Activated CD8-positive, alpha-beta T cell treated with anti-CD3 and anti-CD28 coated beads, Interleukin-2, amount 10 ng/mL, durations not matched to agents 7 days and 5 days (primary cell): ENCODE results near the gene OLFML3. TPM values are rescaled to one million over a fixed set of nuclear protein-coding genes. Genes with fewer than 3 reads are reported as not detected.

ENCODE experiments used
- ATAC-seq: fragments of 150-1000 bp; cut with Tn5 transposase; one replicate; pipeline ENCODE4 v1.10.0; 2021; ENCODE audit warnings: moderate library complexity
- CTCF ChIA-PET: fragments of 350-600 bp; sonication (Branson Sonifier 250); formaldehyde crosslinking; loops from one replicate; lab custom pipeline; 2021; ENCODE audit warnings: antibody characterized with exemption; lab: Charles Lee
- POLR2A ChIA-PET: fragments of 350-600 bp; sonication (Branson Sonifier 250); formaldehyde crosslinking; loops from one replicate; lab custom pipeline; 2021; ENCODE audit warnings: antibody characterized with exemption; lab: Charles Lee
- DNase-seq: peaks from one replicate; pipeline ENCODE4 v3.0.0-alpha.2; 2020
- H3K27ac Mint-ChIP-seq: one replicate; pipeline ENCODE4 v1.8.0; 2021; ENCODE audit warnings: mild to moderate bottlenecking, mixed read lengths
- H3K27me3 Mint-ChIP-seq: one replicate; pipeline ENCODE4 v1.8.0; 2021; ENCODE audit warnings: low read depth, mixed read lengths
- H3K36me3 Mint-ChIP-seq: one replicate; pipeline ENCODE4 v1.8.0; 2021; ENCODE audit warnings: low read depth, mixed read lengths
- H3K4me1 Mint-ChIP-seq: one replicate; pipeline ENCODE4 v1.8.0; 2021; ENCODE audit warnings: low read depth, mixed read lengths
- H3K4me3 Mint-ChIP-seq: one replicate; pipeline ENCODE4 v1.8.0; 2021; ENCODE audit warnings: mild to moderate bottlenecking, mixed read lengths
- H3K9me3 Mint-ChIP-seq: one replicate; pipeline ENCODE4 v1.8.0; 2022; ENCODE audit warnings: mixed read lengths; ENCODE audit not compliant: insufficient read depth
- total RNA-seq, 2 experiments: library from RNA; stranded (reverse); gene quantifications; one replicate each; pipeline ENCODE4 v1.2.3, GENCODE V29; 2021

The OLFML3 gene, protein sequence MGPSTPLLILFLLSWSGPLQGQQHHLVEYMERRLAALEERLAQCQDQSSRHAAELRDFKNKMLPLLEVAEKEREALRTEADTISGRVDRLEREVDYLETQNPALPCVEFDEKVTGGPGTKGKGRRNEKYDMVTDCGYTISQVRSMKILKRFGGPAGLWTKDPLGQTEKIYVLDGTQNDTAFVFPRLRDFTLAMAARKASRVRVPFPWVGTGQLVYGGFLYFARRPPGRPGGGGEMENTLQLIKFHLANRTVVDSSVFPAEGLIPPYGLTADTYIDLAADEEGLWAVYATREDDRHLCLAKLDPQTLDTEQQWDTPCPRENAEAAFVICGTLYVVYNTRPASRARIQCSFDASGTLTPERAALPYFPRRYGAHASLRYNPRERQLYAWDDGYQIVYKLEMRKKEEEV
- under 1 TPM; 0.42 to 0.78 TPM for total RNA-seq

DNA sequence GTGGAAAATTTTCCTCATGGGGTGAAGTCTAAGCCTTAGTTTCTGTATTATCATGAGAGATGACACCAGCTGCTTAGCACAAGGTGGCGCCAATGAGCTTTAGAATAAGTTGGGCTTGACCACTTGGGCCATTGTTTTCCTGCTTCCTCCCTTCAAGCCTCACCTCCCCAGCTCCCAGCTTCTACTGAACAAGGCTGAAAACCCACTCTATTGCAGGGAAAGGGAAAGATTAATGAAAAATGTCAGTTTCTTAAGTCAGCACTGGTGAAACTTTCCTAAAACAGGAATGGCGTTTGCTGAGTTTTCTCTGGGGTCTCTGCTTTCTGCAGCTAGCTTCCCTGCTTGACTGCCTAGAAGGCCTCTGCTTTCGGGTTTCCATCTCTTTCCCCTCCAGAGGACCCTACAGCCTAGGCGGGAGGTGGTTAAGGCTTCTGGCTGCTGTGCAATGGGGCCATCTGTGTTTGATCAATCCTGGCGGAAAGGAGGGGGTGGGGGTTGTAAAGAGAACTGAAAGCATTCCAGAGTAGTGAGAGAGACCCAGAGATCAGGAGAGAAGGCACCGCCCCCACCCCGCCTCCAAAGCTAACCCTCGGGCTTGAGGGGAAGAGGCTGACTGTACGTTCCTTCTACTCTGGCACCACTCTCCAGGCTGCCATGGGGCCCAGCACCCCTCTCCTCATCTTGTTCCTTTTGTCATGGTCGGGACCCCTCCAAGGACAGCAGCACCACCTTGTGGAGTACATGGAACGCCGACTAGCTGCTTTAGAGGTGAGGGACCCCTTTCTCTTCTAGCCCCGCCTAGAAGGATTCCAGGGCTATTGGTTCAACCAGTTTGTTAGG is at the start of gene OLFML3:
OLFML3 (plus strand) TSS at position 612 of the 840 bp plus-strand sequence; CDS start at position 655, 43 bp downstream.
- no peaks in the 10 kb centered on the region for H3K9me3 Mint-ChIP-seq
- ATAC-seq (no peak), DNase-seq (peak; percentile 76)
- peaks cover 25% of the 10 kb centered on the region for H3K36me3 Mint-ChIP-seq
- ChIA-PET POLR2A (interaction anchor here (0.6 to 1.5 kb wide), 3 partner anchors 24 to 368 kb away, joined by 4 to 7 read pairs (median 4); no protein-coding TSS in a partner anchor), CTCF (interaction anchor here (0.5 to 6.7 kb wide), 25 partner anchors 11 to 692 kb away, joined by 3 to 81 read pairs (median 4); partner anchors contain the start of genes AP4B1 and PHTF1)
- H3K4me3 Mint-ChIP-seq: no peak within 1 kb of the TSS
- peak within 1 kb of the TSS; percentile 19 for H3K27ac Mint-ChIP-seq
- peaks cover 49% of the 10 kb centered on the region for H3K4me1 Mint-ChIP-seq
- no peaks in the 10 kb centered on the region for H3K27me3 Mint-ChIP-seq

GRCh38 chr1:113929750-113930498 is 49.4 kb upstream of the OLFML3 start:
- H3K27me3 Mint-ChIP-seq: no peaks in the 10 kb centered on the region
- peak overlapping the region; percentile 95 for H3K4me3 Mint-ChIP-seq
- peaks cover 49% of the 10 kb centered on the region for H3K4me1 Mint-ChIP-seq
- DNase-seq: peak; percentile 67
- H3K36me3 Mint-ChIP-seq: peaks cover 18% of the 10 kb centered on the region
- H3K9me3 Mint-ChIP-seq: no peaks in the 10 kb centered on the region
- ATAC-seq: peak; percentile 37
- peak overlapping the region; percentile 94 for H3K27ac Mint-ChIP-seq
- CTCF ChIA-PET: interaction anchor here (1.2 to 7.4 kb wide), 19 partner anchors 10 to 118 kb away, joined by 3 to 121 read pairs (median 6); partner anchors contain the start of genes AP4B1, DCLRE1B and RSBN1
- POLR2A ChIA-PET: interaction anchor here (0.6 to 5.5 kb wide), 27 partner anchors 10 to 1311 kb away, joined by 3 to 110 read pairs (median 6); partner anchors contain the start of genes AP4B1, CSDE1, DCLRE1B and PHTF1

DNA sequence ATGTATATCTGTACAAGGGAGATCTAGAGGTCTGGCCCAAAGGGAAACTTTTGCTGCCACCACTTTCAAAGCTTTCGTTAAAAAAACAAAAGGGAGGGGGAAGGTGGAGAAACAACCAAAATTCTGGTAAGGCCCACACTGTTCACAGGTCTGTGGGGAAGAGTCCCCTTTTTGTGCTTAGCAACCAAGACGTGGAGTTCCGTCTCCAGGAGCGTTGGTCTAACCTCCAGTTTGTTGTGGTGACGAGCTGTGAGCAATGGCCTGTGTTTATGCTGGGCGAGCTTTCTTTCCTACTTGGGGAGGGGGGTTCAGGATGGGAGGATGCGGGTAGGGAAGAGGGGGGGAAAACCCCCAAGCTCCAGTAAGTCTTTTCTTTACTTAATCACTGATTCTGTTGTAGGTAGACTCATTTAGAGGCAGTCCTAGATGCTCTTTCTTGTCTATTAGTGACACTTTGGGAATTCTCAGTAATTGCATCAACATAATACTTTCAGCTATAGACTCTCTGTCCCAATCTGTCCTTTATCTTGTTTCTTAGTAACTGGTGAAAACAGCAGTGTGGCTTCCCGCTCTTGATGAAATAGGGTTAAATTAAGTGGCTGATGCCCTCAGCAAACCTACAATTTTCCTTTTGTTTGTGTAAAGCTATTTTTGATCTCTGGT is 48.6 kb upstream of the OLFML3 start:
- CTCF ChIA-PET: interaction anchor here (0.7 to 7.4 kb wide), 15 partner anchors 10 to 171 kb away, joined by 3 to 121 read pairs (median 5); partner anchors contain the start of genes AP4B1, DCLRE1B and RSBN1
- peak; percentile 81 for DNase-seq
- Mint-ChIP-seq H3K4me1 (peaks cover 56% of the 10 kb centered on the region), H3K27me3 (no peaks in the 10 kb centered on the region), H3K4me3 (peak overlapping the region; percentile 91), H3K27ac (peak overlapping the region; percentile 94), H3K36me3 (peaks cover 25% of the 10 kb centered on the region), H3K9me3 (no peaks in the 10 kb centered on the region)
- POLR2A ChIA-PET: interaction anchor here (0.6 to 5.5 kb wide), 21 partner anchors 10 to 827 kb away, joined by 3 to 110 read pairs (median 8); partner anchors contain the start of genes AP4B1, CSDE1, DCLRE1B and PHTF1
- ATAC-seq: peak; percentile 50

GRCh38 chr1:113931451-113931851 is 47.8 kb upstream of the OLFML3 start:
- ATAC-seq (no peak), DNase-seq (no peak)
- ChIA-PET CTCF (interaction anchor here (0.7 to 7.4 kb wide), 14 partner anchors 9 to 172 kb away, joined by 3 to 121 read pairs (median 4); partner anchors contain the start of genes AP4B1 and DCLRE1B), POLR2A (interaction anchor here (0.8 to 5.5 kb wide), 10 partner anchors 9 to 172 kb away, joined by 3 to 110 read pairs (median 10); partner anchors contain the start of genes AP4B1, DCLRE1B, PHTF1 and RSBN1)
- Mint-ChIP-seq H3K36me3 (peaks cover 28% of the 10 kb centered on the region), H3K27me3 (no peaks in the 10 kb centered on the region), H3K9me3 (no peaks in the 10 kb centered on the region), H3K27ac (peak overlapping the region; percentile 94), H3K4me3 (peak overlapping the region; percentile 91), H3K4me1 (peaks cover 64% of the 10 kb centered on the region)

GRCh38 chr1:113934006-113934405 is 45.3 kb upstream of the OLFML3 start:
- H3K9me3 Mint-ChIP-seq: no peaks in the 10 kb centered on the region
- CTCF ChIA-PET: interaction anchor here (0.6 to 7.4 kb wide), 4 partner anchors 16 to 118 kb away, joined by 3 to 121 read pairs (median 4); no protein-coding TSS in a partner anchor
- no peak for DNase-seq
- no peak for ATAC-seq
- H3K36me3 Mint-ChIP-seq: peaks cover 38% of the 10 kb centered on the region
- H3K4me1 Mint-ChIP-seq: peaks cover 77% of the 10 kb centered on the region
- peak overlapping the region; percentile 91 for H3K4me3 Mint-ChIP-seq
- H3K27me3 Mint-ChIP-seq: no peaks in the 10 kb centered on the region
- POLR2A ChIA-PET: interaction anchor here (0.7 to 1.3 kb wide), 3 partner anchors 12 to 122 kb away, joined by 3 to 6 read pairs (median 3); partner anchors contain the start of gene RSBN1
- peak overlapping the region; percentile 94 for H3K27ac Mint-ChIP-seq

DNA sequence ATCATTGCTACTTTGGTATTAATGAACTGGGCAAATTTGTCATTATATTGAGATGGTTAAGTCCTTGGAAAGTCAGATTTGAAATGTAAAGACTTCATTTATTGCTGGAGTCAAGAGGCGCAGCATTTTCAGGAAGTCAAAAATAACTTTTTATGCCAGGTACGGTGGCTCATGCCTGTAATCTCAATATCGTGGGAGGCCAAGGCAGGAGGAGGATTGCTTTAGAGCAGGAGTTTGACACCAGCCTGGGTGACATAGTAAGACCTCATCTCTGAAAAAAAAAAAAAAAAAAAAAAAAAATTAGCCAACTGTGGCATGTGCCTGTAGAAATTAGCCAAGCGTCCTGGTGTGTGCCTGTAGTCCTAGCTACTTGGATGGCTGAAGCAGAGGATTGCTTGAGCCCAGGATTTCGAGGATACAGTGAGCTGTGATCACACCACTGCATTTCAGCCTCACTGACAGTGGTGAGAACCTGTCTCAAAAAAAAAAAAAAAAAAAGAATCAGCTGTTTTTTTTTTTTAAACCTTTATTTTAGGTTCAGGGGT is 44.7 kb upstream of the OLFML3 start:
- POLR2A ChIA-PET: interaction anchor here (0.5 kb wide), 1 partner anchor 72 kb away, joined by 3 read pairs; no protein-coding TSS in a partner anchor
- no peaks in the 10 kb centered on the region for H3K9me3 Mint-ChIP-seq
- H3K27ac Mint-ChIP-seq: no peak overlapping the region
- H3K27me3 Mint-ChIP-seq: no peaks in the 10 kb centered on the region
- ATAC-seq (no peak), DNase-seq (no peak)
- H3K36me3 Mint-ChIP-seq: peaks cover 43% of the 10 kb centered on the region
- H3K4me1 Mint-ChIP-seq: peaks cover 82% of the 10 kb centered on the region
- CTCF ChIA-PET: interaction anchor here (0.8 to 7.4 kb wide), 3 partner anchors 15 to 43 kb away, joined by 3 to 121 read pairs (median 6); no protein-coding TSS in a partner anchor
- H3K4me3 Mint-ChIP-seq: no peak overlapping the region

- ChIA-PET POLR2A (no interaction called here), CTCF (interaction anchor here (2.8 to 7.4 kb wide), 2 partner anchors 12 to 15 kb away, joined by 20 to 121 read pairs; no protein-coding TSS in a partner anchor)
- no peak overlapping the region for H3K4me3 Mint-ChIP-seq
- peaks cover 44% of the 10 kb centered on the region for H3K36me3 Mint-ChIP-seq
- H3K4me1 Mint-ChIP-seq: peaks cover 88% of the 10 kb centered on the region
- ATAC-seq: no peak
- no peak for DNase-seq
- H3K9me3 Mint-ChIP-seq: no peaks in the 10 kb centered on the region
- H3K27ac Mint-ChIP-seq: no peak overlapping the region
- no peaks in the 10 kb centered on the region for H3K27me3 Mint-ChIP-seq
These were observed 44.1 kb upstream of the OLFML3 start for GRCh38 chr1:113935176-113935575.

DNA sequence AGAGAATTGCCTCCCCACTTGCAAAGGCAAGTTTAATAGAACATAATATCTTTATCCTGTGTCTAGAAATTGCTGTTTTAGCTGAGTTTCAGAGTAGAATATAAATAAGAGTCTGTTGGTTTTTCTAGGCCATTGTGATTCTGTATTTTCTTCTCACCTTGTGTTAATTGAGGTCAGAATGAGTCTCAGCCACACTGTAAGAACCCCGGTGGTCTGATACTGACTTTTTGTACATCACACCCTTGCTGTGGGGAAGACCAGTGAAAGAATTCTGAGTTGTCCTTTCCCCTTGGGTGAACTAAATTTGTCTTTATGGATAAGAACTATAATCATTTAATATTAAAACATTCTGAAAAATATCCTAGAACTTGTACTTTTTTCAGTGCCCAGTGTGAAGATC is 43.3 kb upstream of the OLFML3 start:
- ATAC-seq (no peak), DNase-seq (no peak)
- Mint-ChIP-seq H3K4me1 (peaks cover 92% of the 10 kb centered on the region), H3K36me3 (peaks cover 51% of the 10 kb centered on the region), H3K4me3 (no peak overlapping the region), H3K9me3 (no peaks in the 10 kb centered on the region), H3K27me3 (no peaks in the 10 kb centered on the region), H3K27ac (peak overlapping the region; percentile 15)
- ChIA-PET POLR2A (no interaction called here), CTCF (interaction anchor here (2.8 kb wide), 1 partner anchor 12 kb away, joined by 20 read pairs; no protein-coding TSS in a partner anchor)

- Mint-ChIP-seq H3K27me3 (no peaks in the 10 kb centered on the region), H3K36me3 (peaks cover 59% of the 10 kb centered on the region), H3K9me3 (no peaks in the 10 kb centered on the region), H3K4me1 (peaks cover 88% of the 10 kb centered on the region), H3K27ac (peak overlapping the region; percentile 40), H3K4me3 (no peak overlapping the region)
- DNase-seq (no peak), ATAC-seq (no peak)
- ChIA-PET CTCF (interaction anchor here (2.8 kb wide), 1 partner anchor 10 kb away, joined by 20 read pairs; no protein-coding TSS in a partner anchor), POLR2A (no interaction called here)
These were observed 42.1 kb upstream of the OLFML3 start for GRCh38 chr1:113937146-113937545.
